WI38 (cell line): Measurements from ENCODE around the gene CKB.
A peak's percentile ranks its signal among the peaks of the same experiment; 100 is the strongest.

Experiments
- H3K4me3 ChIP-seq: 2 replicates; pipeline ENCODE4 v1.5.1; 2011; ENCODE audit warnings: low read depth, mild to moderate bottlenecking, control low read depth, low read length
- TF ChIP-seq, protein P1 (sequence below): IDR thresholded peaks from 2 replicates; pipeline ENCODE4 v1.5.1; 2012; ENCODE audit warnings: low read depth, mild to moderate bottlenecking, control low read depth, low read length

Gene CKB

DNA sequence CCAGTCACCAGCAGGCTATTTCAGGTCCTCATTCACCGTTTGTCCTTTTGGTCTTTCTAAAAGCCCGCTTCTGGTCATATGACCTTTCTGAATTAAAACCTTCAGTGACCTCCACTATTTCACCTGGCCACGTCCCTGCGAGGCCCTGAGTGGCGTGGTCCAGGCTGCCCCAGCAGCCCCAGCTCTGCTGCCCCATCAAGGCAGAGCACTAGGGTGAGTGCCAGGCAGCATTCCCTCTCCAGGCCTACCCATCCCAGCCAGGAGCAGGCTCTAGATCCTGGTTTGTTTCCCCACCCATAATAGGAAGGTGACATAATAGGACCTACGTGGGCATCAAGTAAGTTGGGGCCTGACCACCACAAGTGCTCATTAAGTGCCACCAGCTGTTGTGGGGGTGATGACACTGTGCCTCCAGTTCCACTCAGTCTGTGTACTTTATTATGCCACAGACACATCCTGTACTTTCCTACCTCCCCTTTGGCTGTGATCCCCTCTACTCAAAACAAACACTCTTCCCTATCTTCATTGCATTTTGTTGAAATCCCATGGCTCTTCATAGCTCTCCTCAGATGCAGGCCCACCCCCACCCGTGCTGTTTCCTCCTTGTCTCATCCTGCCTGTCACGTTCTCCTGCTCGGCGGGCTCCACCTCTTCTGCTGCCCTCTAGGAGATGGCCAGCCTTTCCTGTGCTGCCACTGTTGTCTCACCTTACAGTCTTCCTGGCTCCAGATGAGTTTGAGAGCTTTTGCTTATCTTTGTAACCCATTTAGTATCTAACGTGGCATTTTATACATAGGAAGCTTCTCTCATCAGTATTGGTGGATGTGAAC is 21.4 kb downstream of the CKB start:
- no peak overlapping the region for H3K4me3 ChIP-seq
- TF ChIP-seq, protein P1, sequence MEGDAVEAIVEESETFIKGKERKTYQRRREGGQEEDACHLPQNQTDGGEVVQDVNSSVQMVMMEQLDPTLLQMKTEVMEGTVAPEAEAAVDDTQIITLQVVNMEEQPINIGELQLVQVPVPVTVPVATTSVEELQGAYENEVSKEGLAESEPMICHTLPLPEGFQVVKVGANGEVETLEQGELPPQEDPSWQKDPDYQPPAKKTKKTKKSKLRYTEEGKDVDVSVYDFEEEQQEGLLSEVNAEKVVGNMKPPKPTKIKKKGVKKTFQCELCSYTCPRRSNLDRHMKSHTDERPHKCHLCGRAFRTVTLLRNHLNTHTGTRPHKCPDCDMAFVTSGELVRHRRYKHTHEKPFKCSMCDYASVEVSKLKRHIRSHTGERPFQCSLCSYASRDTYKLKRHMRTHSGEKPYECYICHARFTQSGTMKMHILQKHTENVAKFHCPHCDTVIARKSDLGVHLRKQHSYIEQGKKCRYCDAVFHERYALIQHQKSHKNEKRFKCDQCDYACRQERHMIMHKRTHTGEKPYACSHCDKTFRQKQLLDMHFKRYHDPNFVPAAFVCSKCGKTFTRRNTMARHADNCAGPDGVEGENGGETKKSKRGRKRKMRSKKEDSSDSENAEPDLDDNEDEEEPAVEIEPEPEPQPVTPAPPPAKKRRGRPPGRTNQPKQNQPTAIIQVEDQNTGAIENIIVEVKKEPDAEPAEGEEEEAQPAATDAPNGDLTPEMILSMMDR, result no peak

GRCh38 chr14:103500148-103500990 is 22.3 kb downstream of the CKB start:
- TF ChIP-seq, protein P1, result peak; percentile 87
- no peak overlapping the region for H3K4me3 ChIP-seq

DNA sequence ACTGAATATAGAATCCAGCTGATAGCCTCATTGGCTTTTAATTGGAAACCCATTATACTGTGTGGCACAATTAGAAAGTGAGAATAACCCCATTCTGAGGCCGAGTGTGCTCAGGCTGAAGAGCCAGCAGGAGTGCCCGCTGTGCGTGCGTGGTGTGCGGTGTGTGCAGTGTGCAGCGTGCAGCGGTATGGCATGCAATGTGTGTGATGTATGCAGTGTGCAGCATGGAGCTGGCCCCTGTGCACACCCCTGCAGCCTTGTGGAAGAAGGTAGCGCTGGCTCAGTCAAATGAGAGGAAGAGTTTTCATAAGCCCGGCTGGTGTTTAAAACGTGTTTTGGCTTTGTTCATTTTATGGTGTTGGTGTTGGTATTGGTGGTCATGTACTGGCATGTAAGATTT is 22.9 kb downstream of the CKB start:
- no peak overlapping the region for H3K4me3 ChIP-seq

DNA sequence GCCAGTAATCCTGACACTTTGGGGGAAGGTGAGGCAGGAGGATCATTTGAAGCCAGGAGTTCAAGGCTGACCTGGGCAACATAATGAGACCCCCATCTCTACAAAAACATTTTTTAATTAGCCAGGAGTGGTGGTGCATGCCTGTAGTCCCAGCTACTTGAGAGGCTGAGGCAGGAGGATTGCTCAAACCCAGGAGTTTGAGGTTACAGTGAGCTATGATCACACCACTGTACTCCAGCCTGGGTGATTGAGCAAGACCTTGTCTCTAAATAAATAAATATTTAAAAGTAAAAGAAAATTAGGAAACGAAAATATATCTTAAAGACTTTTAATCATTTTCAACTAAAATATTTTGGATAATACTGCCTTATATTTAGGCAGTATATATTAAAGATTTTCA is 25.9 kb downstream of the CKB start:
- no peak overlapping the region for H3K4me3 ChIP-seq
- TF ChIP-seq, protein P1, result no peak

More for the DNA sequence above, 22.9 kb downstream of the CKB start:
- TF ChIP-seq, protein P1, result no peak

- no peak overlapping the region for H3K4me3 ChIP-seq
- TF ChIP-seq, protein P1, result no peak
Measured at GRCh38 chr14:103495854-103496253, 26.8 kb downstream of the CKB start.

DNA sequence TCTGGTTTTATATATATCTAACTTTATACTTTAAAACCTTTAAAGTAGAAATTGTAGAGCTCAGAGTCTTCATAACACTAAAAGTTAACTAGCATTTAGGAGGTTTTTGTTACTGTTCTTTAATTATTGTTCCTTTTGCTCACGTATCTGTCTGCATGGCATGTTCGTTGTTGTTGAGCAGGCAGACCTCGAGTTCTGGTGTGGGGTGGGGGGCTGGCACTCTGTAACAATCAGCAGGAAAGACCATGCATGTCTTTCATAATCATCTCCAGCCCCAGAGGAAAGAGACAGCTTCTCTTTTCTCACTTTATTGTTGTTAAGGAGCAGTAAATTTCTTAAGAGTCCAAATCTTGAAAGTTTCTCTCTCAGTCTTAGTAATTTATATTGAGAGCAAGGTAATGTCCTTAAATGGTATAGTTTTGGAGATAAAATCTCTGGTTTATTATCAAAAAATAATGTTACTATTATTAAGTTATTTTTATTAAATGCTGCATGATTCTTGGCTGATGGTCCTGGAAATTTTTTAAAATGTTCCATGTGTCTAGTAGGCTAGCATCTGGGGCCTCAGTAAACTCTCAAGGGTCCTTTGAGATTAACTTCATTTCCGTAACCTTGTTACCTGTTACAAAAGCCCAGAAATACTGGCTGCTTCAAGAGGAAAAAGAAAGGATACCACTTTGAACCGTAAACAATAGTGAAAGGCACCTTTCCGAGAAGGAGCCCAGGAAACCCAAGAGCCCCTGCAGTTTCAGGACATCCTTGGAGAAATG is 30.3 kb downstream of the CKB start:
- no peak overlapping the region for H3K4me3 ChIP-seq
- TF ChIP-seq, protein P1, result no peak
